ENCODE results near the gene NUDT7.

Gene NUDT7

GRCh38 chr16:77790912-77791311 is 68.6 kb downstream of the NUDT7 start:
- H3K27me3 ChIP-seq (ENCODE audit: insufficient read depth, poor library complexity, severe bottlenecking), result peaks cover 32% of the 10 kb centered on the region
- no peak overlapping the region for H3K4me3 ChIP-seq (replicated peaks; ENCODE audit: insufficient read depth, low read length)
- DNase-seq (ENCODE audit: low read depth in 1 of 2, low spot score in 1 of 2), result no peak
- H3K27ac ChIP-seq (replicated peaks), result no peak overlapping the region
- no peak for TF ChIP-seq CTCF (IDR thresholded peaks at IDR 0.05; ENCODE audit: insufficient read depth, low read length)
- no peak for TF ChIP-seq POLR2AphosphoS5 (IDR thresholded peaks at IDR 0.05; ENCODE audit: low read depth)
- TF ChIP-seq REST (IDR thresholded peaks at IDR 0.05; ENCODE audit: insufficient replicate concordance, low read depth), result no peak
- TF ChIP-seq GABPA (IDR thresholded peaks at IDR 0.05; ENCODE audit: low read depth), result no peak
- TF ChIP-seq SPI1 (IDR thresholded peaks at IDR 0.05; ENCODE audit: borderline replicate concordance, low read depth), result no peak
